Measurements from ENCODE around the gene SEPTIN11. TPM values are rescaled to one million over a fixed set of nuclear protein-coding genes. Genes with fewer than 3 reads are reported as not detected.
"Not testable (repeated sequence)": the region's sequence is repeated elsewhere in the genome, so short reads cannot be mapped to it uniquely, and the experiment has no call there.

The SEPTIN11 gene
- total and polyA plus RNA-seq, 2 donors, result 38.7 to 199 TPM

DNA sequence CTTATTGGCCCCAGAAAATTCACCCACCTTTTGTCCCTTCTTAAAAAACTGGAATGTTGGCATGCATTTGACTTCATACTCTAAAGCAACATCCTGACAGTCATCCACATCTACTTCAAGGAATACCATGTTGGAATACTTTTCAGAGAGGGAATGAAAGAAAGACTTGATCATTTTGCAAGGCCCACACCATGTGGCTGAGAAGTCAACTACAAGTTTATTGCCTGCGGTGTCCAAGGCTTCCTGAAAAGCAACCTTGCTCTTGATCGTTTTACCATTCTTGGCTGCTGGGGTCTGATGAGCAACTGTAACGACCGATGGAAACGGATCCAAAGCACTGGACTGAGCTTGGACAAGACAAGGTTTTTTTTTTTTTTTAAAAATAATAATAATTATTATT, 9.3 kb downstream of the SEPTIN11 start:
- no peak overlapping the region for H3K4me3 ChIP-seq (ENCODE audit: low read depth, low read length)
- H3K4me1 ChIP-seq (ENCODE audit: insufficient read depth), result peaks cover 2% of the 10 kb centered on the region
- no peaks in the 10 kb centered on the region for H3K36me3 ChIP-seq (ENCODE audit: insufficient read depth)
- DNase-seq (ENCODE audit: extremely low spot score), result no peak
- no peak overlapping the region for H3K27ac ChIP-seq (ENCODE audit: low read depth)
- 94% methylated on average over 5 of the region's 5 CpGs for WGBS

DNA sequence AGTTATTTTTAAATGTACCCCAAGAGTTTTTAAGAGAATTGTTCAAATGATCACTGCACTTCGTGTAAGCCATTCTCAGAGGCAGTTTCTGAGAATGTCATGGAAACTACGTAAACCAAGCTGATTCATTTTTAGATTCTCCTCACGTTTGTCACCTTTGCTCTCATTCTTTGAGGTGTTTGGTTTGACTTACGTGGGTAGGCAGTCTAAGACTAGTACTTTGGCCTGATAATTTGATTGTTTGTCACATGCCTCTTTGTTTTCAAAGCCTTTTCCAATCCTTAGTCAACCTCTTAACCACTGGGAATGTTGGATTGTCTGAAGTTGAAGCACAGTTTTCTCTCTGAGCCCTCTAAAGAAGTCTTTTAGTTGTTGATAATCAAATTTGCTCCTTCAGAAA, 10.5 kb downstream of the SEPTIN11 start:
- 87% methylated on average over 4 of the region's 4 CpGs for WGBS
- Histone ChIP-seq H3K27ac (ENCODE audit: low read depth) (no peak overlapping the region), H3K4me3 (ENCODE audit: low read depth, low read length) (no peak overlapping the region), H3K4me1 (ENCODE audit: insufficient read depth) (peaks cover 2% of the 10 kb centered on the region), H3K36me3 (ENCODE audit: insufficient read depth) (no peaks in the 10 kb centered on the region)
- DNase-seq (ENCODE audit: extremely low spot score), result no peak

DNA sequence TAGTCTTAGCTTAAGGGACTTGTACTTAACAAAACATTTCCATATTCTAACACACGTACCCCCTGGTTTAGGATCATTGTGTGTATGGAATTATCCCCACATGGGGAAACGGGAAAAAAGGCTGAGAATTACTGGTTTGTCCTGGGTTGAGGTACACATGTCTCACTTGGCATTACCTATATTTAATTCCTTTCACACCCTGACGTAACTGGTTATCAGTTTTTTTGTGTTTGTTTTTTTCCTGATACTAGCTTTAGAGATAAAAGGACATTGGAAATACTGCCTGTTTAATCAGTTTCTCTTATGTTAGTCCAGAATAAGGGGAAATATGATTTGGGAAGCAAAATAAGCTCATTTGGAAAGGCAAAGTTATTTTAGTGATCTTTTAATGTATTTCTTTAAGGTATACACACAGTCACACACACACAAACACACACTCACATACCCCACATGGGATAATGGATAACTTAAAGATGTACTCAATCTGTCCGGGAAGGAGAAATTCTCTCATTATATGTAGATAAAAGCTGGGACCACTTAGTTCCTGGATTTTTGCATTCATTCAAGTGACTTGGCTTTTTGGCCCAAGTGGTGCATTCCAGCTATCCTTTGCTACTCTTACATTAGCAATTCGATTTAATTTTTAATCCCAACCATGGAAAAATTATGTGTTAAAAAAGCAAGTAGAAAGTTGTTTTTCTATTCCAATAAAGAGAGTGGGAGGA, 13.0 kb downstream of the SEPTIN11 start:
- no peaks in the 10 kb centered on the region for H3K36me3 ChIP-seq (ENCODE audit: insufficient read depth)
- DNase-seq (ENCODE audit: extremely low spot score), result no peak
- no peak overlapping the region for H3K4me3 ChIP-seq (ENCODE audit: low read depth, low read length)
- peaks cover 2% of the 10 kb centered on the region for H3K4me1 ChIP-seq (ENCODE audit: insufficient read depth)
- H3K27ac ChIP-seq (ENCODE audit: low read depth), result no peak overlapping the region
- 75% methylated on average over 5 of the region's 5 CpGs for WGBS

DNA sequence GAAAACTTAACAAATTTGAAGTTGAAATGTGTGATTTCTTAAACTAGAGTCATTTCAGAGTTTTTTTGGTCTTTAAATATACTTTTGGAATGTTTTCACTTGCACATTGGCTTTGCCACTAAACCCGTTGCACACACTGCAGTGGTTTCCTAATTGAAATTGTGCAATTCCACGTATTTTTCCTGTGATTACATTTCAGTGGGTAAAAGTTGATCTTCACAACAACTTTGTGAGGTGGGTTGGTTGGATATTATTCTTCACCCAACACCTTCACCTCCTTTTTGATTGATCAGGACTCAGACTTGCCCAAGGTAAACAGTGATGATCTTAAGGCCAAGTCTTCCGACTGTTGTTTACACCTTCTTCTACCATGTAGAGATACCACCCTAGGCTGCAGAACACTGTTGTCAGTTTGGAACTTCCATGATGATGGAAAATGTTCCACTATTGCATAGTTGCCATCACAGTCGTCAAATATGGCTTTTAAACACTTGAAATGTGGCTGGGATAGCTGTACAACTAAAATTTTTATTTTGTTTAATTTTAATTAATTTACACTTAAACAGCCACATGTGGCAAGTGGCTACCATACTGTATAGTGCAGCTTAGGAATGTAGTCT, 13.7 kb downstream of the SEPTIN11 start:
- DNase-seq (ENCODE audit: extremely low spot score), result no peak
- 71% methylated on average over 4 of the region's 4 CpGs for WGBS

DNA sequence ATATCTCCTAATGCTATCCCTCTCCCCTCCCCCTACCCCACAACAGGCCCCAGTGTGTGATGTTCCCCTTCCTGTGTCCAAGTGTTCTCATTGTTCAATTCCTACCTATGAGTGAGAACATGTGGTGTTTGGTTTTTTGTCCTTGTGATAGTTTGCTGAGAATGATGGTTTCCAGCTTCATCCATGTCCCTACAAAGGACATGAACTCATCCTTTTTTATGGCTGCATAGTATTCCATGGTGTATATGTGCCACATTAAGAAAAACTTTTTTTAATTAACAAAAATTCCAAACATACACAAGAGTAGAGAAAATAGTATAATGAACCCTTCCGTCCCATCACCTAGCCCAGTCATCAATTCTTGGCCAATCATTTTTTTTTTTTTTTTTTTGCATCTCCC, 14.4 kb downstream of the SEPTIN11 start:
- not testable (repeated sequence) for H3K27ac ChIP-seq (ENCODE audit: low read depth); H3K4me3 ChIP-seq (ENCODE audit: low read depth, low read length); H3K36me3 ChIP-seq (ENCODE audit: insufficient read depth); H3K4me1 ChIP-seq (ENCODE audit: insufficient read depth); DNase-seq (ENCODE audit: extremely low spot score)
- 100% methylated on average over 1 of the region's 1 CpG for WGBS

More for the DNA sequence above, 13.7 kb downstream of the SEPTIN11 start:
- no peak overlapping the region for H3K27ac ChIP-seq (ENCODE audit: low read depth)
- H3K4me1 ChIP-seq (ENCODE audit: insufficient read depth), result no peaks in the 10 kb centered on the region
- no peaks in the 10 kb centered on the region for H3K36me3 ChIP-seq (ENCODE audit: insufficient read depth)
- no peak overlapping the region for H3K4me3 ChIP-seq (ENCODE audit: low read depth, low read length)

DNA sequence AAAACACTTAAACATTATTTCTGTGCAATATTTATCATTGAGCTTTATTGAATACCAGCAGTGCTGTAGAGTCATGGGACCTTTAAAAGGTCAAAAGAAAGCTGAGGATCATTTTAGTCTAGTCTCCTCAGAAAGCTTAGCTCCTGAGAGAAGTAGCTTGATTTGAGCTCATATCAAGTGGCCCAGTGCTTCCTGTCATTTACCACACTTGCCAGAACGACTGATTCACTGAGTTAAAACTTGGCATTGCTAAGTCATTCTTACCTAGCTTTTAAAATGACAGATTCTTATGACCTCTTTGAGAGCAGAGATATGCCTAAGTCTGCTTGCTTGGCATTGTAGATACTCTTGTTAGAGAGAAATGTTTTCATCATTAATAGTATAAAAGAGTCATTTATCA, 15.2 kb downstream of the SEPTIN11 start:
- no peaks in the 10 kb centered on the region for H3K4me1 ChIP-seq (ENCODE audit: insufficient read depth)
- H3K36me3 ChIP-seq (ENCODE audit: insufficient read depth), result no peaks in the 10 kb centered on the region
- H3K27ac ChIP-seq (ENCODE audit: low read depth), result no peak overlapping the region
- no peak overlapping the region for H3K4me3 ChIP-seq (ENCODE audit: low read depth, low read length)
- no peak for DNase-seq (ENCODE audit: extremely low spot score)
- 55% methylated on average over 1 of the region's 1 CpG for WGBS

DNA sequence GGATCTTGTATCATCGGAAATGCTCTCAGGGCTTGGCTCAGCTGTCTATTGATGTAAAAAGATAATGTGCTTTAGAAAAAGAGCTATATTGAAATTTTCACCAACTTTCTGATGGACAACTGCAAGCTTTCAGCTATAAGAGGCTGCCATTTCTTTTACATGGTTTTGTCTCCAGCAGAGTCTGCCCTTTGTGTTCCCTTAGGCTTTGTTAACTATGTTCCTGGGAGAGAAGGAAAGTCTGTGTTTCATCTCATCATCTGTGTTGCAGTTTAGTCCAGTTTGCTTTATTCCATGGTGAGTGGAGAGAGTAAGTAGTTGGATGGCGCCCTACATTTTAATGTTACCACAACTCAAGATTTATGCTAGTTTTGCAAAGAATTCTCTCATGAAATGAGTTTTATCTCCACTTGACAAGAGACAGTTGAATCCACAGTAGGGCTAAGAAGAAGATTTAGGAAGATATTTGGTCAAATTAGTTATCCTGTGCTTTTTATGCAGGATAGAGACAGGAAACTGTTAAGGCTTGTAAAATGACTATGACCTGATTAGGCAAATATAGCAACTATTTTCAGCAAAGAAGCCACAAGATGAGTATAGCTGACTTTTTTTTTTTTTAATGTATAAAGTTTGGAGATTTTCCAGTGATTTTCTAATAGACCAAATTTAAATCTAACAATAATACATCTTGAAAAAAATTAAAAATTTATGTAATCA, 16.5 kb downstream of the SEPTIN11 start:
- H3K4me1 ChIP-seq (ENCODE audit: insufficient read depth), result no peaks in the 10 kb centered on the region
- H3K4me3 ChIP-seq (ENCODE audit: low read depth, low read length), result no peak overlapping the region
- no peak overlapping the region for H3K27ac ChIP-seq (ENCODE audit: low read depth)
- DNase-seq (ENCODE audit: extremely low spot score), result no peak
- 80% methylated on average over 2 of the region's 2 CpGs for WGBS
- H3K36me3 ChIP-seq (ENCODE audit: insufficient read depth), result no peaks in the 10 kb centered on the region

DNA sequence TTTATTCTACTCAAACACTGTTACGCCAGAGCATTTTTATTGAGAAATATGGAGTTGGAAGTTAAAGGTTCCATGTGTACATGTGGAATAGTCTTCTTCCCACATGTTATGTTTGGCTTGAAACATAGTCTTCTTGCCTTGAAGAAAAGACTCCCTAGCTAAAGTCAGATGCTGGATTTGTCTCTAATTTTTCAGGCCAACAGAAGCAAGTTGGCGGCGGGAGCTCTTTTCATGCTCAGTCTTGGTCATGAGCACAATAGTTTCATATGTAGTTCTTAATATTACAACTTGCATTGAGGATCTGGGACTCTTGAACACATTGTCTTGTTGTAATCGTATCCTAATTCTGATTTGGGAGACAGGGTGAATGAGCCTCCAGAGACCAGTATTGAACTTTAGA, 19.4 kb downstream of the SEPTIN11 start:
- no peaks in the 10 kb centered on the region for H3K4me1 ChIP-seq (ENCODE audit: insufficient read depth)
- no peak overlapping the region for H3K4me3 ChIP-seq (ENCODE audit: low read depth, low read length)
- H3K36me3 ChIP-seq (ENCODE audit: insufficient read depth), result no peaks in the 10 kb centered on the region
- no peak for DNase-seq (ENCODE audit: extremely low spot score)
- whole genome bisulfite sequencing, result 86% methylated on average over 4 of the region's 4 CpGs
- H3K27ac ChIP-seq (ENCODE audit: low read depth), result no peak overlapping the region

DNA sequence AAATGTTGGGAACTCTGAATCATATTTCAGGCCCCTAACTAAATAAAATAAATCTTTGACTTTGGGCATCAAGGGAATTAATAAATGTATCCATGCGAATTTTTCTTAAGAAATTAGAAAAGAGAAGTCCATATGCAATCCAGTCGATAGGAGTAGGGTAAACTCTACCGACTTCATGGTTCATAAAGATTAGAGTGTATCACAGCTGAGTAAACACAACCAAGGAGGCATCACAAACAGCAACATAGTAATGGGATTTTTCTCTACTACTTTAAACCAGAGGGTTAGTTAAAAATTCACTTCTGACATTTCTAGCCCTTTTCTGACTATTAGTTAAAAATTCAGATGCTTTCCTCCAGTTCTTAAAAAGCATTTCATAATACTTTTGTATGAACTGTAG, 19.9 kb downstream of the SEPTIN11 start:
- no peak overlapping the region for H3K27ac ChIP-seq (ENCODE audit: low read depth)
- no peaks in the 10 kb centered on the region for H3K36me3 ChIP-seq (ENCODE audit: insufficient read depth)
- no peaks in the 10 kb centered on the region for H3K4me1 ChIP-seq (ENCODE audit: insufficient read depth)
- DNase-seq (ENCODE audit: extremely low spot score), result no peak
- 80% methylated on average over 3 of the region's 3 CpGs for WGBS
- no peak overlapping the region for H3K4me3 ChIP-seq (ENCODE audit: low read depth, low read length)

DNA sequence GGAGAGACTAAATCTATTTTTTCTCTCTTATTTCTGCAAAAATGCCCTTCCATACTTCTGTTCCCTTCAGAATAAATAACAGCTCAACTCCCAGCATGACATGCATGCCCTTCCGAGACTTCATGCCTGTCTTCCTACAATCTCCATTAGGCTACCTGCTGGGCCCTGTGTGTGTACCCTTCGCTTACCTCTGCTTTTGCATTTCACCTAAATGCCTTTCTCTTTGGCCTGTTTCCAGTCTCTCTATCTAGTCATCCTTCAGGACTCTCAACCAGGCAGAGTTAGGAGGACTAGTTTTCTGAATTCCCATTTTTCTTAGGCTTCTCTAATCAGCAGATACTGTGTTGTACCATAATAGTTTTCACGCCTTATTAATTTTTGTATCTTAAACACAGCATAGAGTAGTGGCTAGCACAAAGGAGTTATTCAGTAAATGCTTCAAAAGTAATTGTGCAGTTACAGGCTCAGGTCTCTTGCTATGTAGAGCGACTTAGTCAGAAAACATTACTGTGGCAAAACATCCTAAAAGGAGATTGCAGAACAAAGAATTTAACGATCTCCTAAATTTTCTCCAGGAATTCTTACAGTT, 20.5 kb downstream of the SEPTIN11 start:
- Histone ChIP-seq H3K4me1 (ENCODE audit: insufficient read depth) (no peaks in the 10 kb centered on the region), H3K4me3 (ENCODE audit: low read depth, low read length) (no peak overlapping the region), H3K27ac (ENCODE audit: low read depth) (no peak overlapping the region), H3K36me3 (ENCODE audit: insufficient read depth) (no peaks in the 10 kb centered on the region)
- DNase-seq (ENCODE audit: extremely low spot score), result no peak
- 86% methylated on average over 5 of the region's 5 CpGs for WGBS

DNA sequence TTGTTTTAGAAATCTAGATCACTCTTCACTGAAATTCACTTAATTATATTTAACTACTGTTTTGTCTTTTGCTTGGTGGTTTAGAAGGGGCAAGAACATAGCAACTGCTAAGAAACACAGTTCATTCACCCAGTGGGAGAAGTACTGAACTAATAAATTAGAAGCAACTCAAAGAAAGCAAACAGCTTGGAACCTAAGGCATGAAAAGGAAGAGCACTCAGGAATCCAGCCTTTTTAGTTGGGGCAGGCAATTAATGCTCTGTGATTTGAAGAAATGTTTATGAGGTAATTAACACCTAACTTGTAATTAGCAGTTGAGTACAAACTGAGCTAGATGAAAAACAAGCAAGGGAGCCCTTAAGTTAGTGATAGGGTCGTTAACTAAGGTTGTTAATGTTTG, 22.8 kb downstream of the SEPTIN11 start:
- no peak overlapping the region for H3K4me3 ChIP-seq (ENCODE audit: low read depth, low read length)
- no peak for DNase-seq (ENCODE audit: extremely low spot score)
- H3K27ac ChIP-seq (ENCODE audit: low read depth), result no peak overlapping the region
- WGBS, result 79% methylated on average over 1 of the region's 1 CpG
- no peaks in the 10 kb centered on the region for H3K4me1 ChIP-seq (ENCODE audit: insufficient read depth)
- H3K36me3 ChIP-seq (ENCODE audit: insufficient read depth), result no peaks in the 10 kb centered on the region

DNA sequence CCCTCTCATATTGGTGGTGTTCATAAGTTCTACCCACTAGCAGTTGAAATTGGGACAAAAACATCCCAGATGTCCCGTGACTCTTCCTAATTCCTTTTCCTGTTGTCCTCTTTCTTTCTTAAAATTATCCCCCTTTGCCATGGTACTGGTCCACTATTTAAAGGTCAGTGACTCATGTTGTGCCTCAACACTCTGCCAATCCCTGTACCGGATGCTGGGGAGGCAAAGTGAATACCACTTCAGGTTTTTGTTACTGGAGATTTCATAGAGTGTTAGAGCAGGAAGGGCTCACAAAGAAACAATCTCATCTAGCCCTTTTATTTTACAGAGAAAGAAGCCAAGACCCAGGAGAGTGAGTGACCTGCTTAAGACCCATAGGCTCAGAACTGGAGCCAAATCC, 24.6 kb downstream of the SEPTIN11 start:
- H3K27ac ChIP-seq (ENCODE audit: low read depth), result no peak overlapping the region

DNA sequence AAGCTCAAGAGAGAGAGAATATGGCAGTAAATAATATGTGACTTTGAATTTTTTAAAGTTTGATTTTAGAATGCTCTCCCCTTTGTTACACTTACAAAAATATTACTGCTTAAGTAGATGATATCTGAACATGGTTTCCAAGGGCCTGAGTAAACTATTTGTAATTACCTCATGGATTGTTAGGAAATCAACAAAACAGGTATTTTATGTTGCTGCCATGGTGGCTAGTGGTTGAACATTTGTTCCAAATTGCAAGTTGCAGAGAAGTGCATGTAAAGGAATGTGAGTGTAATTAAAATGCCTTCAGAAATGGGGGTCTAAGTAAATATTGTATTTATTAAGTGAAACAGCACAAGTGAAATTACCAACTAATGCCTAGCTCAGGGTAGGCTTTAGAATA, 27.6 kb downstream of the SEPTIN11 start:
- Histone ChIP-seq H3K27ac (ENCODE audit: low read depth) (no peak overlapping the region), H3K4me3 (ENCODE audit: low read depth, low read length) (no peak overlapping the region), H3K4me1 (ENCODE audit: insufficient read depth) (no peaks in the 10 kb centered on the region), H3K36me3 (ENCODE audit: insufficient read depth) (no peaks in the 10 kb centered on the region)
- no peak for DNase-seq (ENCODE audit: extremely low spot score)

More for the DNA sequence above, 24.6 kb downstream of the SEPTIN11 start:
- no peak for DNase-seq (ENCODE audit: extremely low spot score)
- H3K4me1 ChIP-seq (ENCODE audit: insufficient read depth), result no peaks in the 10 kb centered on the region
- no peaks in the 10 kb centered on the region for H3K36me3 ChIP-seq (ENCODE audit: insufficient read depth)
- no peak overlapping the region for H3K4me3 ChIP-seq (ENCODE audit: low read depth, low read length)
- 86% methylated on average over 2 of the region's 2 CpGs for WGBS
